NCI-H446 (cell line): Measurements from ENCODE around the gene RHOV.

Experiments
- DNase-seq, 2 experiments: peaks; one replicate each; lab custom pipeline; 2025; lab: John Stamatoyannopoulos, UW

Gene RHOV

DNA sequence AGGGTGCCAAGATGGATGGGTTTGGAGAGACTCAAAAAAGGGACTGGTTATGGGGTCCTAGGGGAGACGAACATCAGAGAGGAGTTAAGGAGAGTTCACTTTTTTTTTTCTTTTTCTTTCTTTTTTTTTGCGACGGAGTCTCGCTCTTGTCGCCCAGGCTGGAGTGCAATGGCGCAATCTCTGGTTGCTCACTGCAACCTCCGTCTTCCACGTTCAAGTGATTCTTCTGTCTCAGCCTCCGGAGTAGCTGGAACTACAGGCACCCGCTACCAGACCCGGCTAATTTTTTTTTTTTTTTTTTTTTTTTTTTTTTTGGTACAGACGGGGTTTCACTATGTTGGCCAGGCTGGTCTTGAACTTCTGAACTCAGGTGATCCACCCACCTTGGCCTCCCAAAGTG, 29.0 kb downstream of the RHOV start:
- DNase-seq, result no peak

DNA sequence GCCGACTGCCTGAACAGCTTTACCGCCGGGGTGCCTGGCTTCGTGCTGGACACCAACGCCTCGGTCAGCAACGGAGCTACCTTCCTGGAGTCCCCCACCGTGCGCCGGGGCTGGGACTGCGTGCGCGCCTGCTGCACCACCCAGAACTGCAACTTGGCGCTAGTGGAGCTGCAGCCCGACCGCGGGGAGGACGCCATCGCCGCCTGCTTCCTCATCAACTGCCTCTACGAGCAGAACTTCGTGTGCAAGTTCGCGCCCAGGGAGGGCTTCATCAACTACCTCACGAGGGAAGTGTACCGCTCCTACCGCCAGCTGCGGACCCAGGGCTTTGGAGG, 29.4 kb downstream of the RHOV start:
- DNase-seq, result no peak

GRCh38 chr15:40843885-40844695, 29.9 kb downstream of the RHOV start, which contains the start of gene SPINT1:
TSS of gene SPINT1 (plus strand) at chr15:40844048. CDS start at chr15:40844555, 507 bp downstream.
- no peak for DNase-seq

- DNase-seq, result no peak
These were observed 30.7 kb downstream of the RHOV start for GRCh38 chr15:40843261-40843884.

DNA sequence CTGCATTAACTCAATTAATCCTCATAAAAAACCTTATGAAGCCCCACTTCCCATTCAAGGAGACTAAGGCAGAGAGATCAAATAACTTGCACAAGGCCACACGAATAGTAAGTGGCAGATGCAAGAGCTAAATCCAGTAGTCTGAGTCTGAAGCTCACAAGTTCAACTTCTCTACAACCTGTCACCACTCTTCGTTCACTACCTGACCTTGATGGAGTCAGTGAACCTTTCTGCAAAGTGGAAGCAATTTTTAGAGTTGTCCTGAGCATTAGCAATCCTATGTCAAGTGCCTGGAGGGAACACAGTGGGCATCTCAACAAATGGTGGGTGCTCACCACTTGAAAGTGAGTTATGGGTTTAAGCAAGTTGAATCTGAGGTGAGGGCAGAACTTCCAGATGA, 32.3 kb downstream of the RHOV start:
- DNase-seq, result no peak

DNA sequence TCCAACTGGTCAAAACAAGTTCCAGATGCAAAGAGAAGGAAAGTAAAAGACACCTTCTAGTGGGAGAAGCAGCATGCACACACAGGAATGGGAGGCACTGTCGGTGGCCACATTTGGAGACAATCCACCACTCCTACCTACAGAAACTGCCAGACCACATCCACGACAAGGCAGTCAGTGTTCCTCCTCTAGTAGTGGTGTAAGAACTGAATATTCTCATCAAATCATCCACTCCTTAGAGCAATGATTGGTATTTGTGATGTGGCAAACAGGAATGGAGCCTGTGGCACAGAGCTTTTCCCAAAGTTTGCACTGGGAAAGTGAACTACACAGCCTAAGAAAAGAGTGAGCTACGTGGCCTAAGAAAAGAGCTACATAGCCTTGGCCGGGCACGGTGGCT, 35.3 kb downstream of the RHOV start:
- no peak for DNase-seq

- no peak for DNase-seq
These were observed 38.0 kb downstream of the RHOV start for GRCh38 chr15:40836020-40836419.

DNA sequence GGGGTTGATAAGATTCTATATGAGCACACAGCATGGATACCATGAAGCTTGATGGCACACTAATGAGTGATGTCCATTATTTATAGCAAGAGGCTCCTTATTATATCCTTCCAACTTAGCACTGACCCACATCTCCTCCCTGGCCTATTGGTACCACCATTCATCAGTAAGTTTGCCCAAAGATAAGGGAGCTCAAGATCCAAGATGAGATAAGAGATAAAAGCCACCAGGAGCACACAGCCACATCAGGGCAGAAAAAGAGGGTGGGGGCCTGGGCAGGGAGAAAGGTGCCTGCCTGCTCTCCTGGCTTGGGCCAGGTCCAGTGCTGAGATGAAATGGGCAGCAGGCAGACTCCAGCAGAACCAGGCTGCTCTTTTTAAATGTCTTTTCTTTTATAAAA, 41.1 kb downstream of the RHOV start:
- no peak for DNase-seq

DNA sequence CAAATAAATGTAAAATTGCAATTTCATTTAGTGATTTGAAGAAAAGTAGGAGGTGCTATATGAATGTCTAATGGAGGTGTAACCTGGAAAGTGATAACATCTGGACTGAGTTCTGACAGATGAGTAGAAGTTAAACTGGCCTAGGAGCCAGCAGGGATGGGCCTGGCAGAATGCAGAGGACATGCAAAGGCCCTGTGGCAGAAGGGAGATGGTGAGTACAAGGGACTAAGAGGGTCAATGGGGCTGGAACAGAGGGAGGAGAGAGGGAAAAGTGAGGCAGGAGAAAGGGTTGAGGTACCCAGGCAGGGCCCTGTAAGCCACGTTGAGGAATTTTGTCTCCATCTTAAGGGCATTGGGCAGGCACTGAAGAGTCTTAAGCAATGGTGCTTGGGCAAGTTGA, 42.2 kb downstream of the RHOV start:
- DNase-seq, result no peak

GRCh38 chr15:40830884-40831283, 43.1 kb downstream of the RHOV start:
- DNase-seq, result no peak

- DNase-seq, result no peak
These were observed 44.9 kb downstream of the RHOV start for GRCh38 chr15:40829115-40829514.

DNA sequence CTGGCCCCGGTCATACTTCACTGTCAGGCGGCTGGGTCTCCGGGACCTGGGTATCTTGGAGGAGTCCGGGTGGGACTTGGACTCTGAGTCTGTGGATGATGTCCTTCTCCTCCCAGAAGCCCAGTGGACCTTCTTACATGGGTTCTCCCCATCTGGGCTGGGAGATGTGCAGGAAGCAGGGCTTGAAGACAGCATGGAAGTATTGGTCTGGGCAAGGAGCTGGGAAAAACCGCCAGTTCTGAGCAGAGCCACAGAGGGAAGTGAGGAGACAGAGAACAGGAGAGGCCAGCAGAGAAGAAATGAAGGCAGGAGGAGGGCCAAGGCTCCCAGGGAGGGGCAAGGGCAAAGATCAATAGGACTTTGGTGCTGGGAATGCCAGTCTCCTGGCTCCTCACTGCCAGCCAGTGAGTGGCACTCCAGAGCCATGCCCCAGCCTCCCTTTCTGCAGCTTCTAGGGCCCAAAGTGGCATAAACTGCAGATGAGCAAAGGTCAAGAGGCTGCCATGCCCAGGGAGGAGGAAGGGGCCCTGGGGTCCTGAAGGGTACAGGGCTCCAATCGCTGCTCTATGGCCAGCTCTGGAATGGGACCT, 45.5 kb downstream of the RHOV start, which contains the start of gene PPP1R14D:
Gene PPP1R14D, minus strand, starts transcription at position 262 of the 590 bp plus-strand sequence. Its CDS starts 67 bp downstream, at position 195.
- DNase-seq, result no peak

DNA sequence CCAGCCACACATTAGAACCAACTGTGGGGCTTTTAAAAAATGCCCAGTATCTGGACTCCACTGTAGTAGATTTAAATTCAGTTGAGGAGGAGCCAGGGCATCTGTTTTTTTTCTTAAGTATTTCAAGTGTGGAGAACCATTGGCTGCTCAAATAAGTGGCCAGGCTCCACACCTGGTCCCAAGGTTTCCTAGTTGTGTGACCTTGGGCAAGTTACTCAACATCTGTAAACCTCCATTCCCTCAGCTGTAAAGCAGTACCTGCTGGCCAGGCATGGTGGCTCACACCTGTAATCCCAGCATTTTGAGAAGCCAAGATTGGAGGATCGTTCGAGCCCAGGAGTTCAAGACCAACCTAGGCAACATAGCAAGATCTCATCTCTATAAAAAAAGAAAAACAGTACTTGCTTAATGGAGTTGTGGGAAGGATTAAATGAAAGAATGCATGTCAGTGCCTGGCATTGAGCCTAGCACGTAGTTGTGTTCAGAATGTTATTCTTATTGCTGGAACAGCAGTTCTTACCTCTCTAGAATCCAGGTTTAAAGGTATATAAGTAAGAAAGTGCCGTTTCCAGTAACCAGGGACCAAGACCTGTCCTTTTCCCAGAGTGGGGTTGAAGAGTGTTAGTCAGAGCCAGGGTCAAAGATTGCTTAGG, 47.5 kb downstream of the RHOV start:
- DNase-seq, result no peak

- no peak for DNase-seq
These were observed 48.2 kb downstream of the RHOV start for GRCh38 chr15:40825661-40826422.

DNA sequence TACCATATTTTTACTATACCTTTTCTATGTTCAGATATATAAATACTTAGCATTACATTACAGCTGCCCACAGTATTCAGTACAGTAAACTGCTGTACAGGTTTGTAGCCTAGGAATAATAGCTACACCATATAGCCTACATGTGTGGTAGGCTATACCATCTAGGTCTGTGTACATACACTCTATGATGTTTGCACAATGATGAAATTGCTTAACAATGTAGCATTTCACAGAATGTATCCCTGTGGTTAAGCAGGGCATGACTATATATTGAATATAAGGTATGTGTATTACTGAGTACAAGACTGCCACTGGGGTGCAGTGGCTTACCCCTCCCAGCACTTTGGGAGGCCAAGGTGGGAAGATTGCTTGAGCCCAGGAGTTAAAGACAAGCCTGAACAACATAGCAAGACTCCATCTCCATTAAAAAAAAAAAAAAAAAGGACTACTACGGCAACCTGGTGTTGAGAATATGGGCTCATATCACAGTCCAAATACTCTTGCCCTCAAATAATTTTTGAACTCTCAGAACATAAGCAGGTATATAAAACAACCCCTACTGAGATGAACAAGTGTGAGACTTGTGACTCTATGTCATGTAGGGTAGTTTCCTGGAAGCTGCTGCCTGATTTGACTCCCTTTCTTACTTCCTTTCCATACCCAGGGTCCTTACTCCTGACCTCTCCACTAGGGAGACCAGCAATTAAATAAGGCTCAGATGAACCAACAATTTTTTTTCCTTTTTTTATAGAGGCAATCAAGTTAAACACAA, 50.3 kb downstream of the RHOV start:
- no peak for DNase-seq
